ENCODE results near the gene COL18A1.
"Not testable (repeated sequence)": the region's sequence is repeated elsewhere in the genome, so short reads cannot be mapped to it uniquely, and the experiment has no call there.

COL18A1 gene

DNA sequence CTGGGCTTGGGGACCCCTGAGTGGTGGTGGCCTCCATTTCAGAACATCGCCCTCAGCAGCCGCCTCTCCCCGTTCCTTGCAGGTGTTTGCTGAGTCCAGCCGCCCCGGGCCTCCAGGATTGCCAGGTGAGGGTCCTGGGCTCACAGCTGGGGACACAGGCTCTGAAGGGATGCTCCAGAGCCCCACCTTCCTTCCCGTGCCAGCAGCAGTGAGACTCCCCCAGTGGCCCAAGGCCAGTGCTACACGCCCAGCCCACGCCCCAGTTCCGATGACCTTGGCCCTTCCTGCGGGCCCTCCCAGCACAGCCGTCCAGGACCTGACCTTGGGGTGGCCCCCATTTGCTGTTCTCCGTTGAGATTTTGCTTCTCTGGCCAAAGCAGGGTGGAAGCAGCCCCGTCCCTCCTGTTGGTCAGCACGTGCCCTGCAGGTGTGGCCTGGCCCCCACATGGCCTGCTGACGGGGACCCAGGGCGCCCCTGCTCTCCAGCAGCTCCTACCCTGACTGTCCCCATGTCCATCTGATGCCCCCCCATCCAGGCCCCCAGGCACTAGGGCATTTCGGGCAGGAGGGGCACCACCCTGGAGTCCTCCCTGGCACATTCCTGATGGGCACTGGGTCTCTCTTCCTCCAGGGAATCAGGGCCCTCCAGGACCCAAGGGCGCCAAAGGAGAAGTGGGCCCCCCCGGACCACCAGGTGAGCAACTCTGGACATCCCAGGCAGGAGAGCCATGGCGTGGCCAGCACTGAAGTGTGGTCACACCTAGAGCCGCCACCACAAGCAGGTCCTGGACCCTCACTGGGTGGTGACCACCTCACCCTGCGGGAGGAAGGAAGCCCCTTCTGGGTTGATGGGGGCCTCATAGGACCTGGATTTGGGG, 92.2 kb downstream of the COL18A1 start:
- no peak for FAIRE-seq

DNA sequence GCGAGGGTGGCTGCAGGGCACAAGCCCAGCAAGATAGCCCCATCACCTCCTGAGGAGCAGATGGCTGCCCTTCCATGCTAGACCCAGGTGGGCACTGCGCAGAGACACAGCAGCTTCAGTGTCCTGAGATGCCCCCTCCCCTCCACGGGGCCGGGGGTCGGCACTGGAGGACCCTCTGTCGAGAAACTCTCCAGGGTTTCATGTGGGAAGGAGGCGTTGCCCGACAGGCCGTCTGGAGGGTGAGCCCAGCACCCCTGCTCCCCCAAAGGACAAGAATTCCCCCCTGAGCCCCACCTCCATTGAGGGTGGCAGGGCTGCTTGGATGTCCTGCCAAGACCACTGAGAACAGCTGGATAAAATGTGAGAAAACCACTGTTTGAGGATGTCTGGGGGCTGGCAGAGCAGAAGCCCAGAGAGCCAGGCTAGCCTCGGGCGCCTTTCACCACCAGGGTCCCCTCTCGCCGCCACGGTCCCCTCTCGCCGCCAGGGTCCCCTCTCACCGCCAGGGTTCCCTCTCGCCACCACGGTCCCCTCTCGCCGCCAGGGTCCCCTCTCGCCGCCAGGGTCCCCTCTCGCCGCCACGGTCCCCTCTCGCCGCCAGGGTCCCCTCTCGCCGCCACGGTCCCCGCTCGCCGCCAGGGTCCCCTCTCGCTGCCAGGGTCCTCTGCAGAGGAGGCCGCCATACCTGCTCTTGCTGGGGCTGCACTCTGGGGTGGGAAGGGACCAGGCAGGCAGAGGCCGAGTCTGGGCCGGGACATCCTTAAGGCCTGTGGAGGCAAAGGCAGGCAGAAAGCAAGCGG, 93.1 kb downstream of the COL18A1 start:
- FAIRE-seq = no peak

DNA sequence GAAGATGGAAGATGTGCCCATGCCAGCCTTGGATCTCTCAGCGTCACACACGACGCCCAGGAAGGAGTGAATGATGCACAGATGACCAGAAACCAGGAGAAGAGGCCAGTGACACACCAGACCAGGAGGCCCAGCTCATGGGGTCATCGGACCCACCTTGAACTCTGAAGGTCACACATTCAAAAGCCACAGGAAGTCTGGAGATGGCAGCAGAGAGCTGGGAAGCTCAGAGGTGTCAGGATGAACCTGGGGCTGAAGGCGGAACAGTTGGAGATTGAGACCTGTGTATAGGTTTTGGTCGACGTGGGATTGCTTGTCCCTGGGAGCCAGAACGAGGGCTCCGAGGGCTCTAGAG, 93.7 kb downstream of the COL18A1 start:
- no peak for FAIRE-seq

DNA sequence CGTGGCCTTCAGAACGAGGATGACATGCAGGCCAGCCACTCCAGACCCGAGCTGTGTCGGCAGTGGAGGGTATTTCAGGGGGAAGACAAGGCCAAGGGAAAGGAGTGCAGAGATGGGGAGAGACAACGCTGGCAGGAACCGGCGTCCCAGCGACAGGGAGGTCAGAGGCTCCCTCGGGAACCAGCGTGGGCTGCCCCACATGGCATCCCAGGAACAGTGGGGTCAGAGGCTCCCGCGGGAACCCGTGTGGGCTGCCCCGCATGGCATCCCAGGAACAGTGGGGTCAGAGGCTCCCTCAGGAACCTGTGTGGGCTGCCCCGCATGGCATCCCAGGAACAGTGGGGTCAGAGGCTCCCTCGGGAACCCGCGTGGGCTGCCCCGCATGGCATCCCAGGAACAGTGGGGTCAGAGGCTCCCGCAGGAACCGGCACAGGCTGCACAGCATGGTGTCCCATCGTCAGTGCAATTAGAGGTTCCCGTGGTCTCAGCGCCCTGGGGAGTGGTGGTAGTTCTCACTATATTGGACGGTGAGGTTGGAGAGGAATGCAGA, 94.3 kb downstream of the COL18A1 start:
- no peak for FAIRE-seq

DNA sequence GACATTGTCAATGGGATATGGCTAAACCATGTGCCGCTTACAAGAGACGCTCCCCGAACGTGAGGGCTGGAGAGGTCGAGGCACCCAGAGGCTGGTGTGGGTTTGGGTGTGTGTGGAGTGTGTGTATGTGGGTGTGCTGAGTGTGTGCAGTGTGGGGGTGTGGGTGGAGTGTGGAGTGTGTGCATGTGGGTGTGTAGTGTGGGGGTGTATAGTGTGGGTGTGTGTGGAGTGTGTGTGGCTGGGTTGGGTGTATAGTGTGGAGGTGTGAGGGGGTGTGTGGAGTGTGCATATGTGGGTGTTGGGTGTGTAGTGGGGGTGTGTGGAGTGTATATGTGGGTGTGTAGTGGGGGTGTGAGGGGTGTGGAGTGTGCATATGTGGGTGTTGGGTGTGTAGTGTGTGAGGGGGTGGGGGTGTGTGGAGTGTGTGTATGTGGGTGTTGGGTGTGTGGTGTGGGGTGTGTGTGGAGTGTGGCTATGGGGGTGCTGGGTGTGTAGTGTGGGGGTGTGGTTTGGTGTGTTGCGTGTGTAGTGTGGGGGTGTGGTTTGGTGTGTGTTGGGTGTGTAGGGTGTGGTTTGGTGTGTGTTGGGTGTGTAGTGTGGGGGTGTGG, 95.1 kb downstream of the COL18A1 start:
- FAIRE-seq = no peak

DNA sequence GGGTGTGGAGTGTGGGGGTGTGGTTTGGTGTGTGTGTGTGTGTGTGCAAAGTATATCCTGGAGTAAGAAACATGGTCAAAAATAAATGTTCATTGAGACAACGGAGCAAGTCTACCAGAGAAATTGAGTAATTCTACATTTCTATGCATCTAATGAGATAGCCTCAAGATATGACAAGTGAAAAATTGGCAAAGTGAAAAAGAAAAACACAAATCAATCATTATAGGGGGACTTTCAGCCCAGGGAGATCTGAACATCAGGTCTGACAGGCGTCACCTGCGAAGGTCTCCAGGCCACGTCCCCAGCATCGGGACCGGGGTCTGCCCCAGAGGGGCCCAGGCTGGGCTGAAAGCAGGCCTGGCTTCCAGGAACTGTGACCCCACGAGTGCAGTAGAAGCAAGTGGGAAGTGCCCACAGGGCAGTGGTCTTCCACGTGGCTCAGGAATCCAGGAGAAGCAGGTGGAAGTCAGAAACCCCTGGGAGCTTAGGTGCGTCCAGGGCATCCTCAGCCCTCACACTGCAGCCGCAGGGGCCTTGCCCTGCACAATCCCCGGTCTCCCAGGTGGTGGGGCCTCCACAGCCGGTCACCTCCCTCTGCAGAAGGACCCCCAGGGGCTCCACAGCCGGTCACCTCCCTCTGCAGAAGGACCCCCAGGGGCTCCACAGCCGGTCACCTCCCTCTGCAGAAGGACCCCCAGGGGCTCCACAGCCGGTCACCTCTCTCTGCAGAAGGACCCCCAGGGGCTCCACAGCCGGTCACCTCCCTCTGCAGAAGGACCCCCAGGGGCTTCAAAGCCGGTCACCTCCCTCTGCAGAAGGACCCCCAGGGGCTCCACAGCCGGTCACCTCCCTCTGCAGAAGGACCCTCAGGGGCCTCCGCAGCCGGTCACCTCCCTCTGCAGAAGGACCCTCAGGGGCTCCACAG, 96.4 kb downstream of the COL18A1 start:
- FAIRE-seq = not testable (repeated sequence)

DNA sequence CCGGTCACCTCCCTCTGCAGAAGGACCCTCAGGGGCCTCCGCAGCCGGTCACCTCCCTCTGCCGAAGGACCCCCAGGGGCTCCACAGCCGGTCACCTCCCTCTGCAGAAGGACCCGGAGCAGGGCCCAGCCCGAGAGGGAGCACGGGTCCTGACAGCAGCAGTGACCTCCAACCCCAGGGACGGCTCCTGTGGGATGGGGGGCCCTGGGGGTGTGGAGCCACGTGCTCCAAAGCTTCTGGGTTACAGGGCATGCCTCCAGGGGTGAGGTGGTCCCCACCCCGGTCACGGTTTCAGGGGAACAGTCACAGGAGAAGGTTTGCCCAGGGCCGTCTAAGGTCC, 97.0 kb downstream of the COL18A1 start:
- no peak for FAIRE-seq

DNA sequence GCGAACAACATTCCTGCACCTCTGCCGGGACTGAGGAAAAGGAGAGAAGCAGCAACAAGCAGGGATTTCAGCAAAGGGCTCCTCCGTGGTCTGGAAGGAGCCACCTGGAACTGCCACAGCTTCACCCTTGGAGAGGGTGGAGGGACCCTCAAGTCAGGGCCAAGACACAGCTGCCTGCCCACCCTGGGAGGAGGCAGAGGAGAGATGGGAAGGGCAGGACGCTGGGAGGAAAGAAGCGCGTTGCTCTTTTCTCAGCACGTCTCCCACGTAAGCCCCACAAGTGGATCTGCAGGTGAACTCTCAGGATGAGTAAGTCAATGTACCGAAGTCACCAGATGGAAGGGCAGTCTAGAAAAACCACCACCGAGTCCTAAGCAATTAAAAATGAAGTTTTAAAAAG, 97.6 kb downstream of the COL18A1 start:
- FAIRE-seq = no peak

DNA sequence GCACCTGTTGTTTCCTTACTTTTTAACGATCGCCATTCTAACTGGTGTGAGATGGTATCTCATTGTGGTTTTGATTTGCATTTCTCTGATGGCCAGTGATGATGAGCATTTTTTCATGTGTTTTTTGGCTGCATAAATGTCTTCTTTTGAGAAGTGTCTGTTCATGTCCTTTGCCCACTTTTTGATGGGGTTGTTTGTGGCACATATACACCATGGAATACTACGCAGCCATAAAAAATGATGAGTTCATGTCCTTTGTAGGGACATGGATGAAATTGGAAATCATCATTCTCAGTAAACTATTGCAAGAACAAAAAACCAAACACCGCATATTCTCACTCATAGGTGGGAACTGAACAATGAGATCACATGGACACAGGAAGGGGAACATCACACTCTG, 98.3 kb downstream of the COL18A1 start:
- not testable (repeated sequence) for FAIRE-seq

DNA sequence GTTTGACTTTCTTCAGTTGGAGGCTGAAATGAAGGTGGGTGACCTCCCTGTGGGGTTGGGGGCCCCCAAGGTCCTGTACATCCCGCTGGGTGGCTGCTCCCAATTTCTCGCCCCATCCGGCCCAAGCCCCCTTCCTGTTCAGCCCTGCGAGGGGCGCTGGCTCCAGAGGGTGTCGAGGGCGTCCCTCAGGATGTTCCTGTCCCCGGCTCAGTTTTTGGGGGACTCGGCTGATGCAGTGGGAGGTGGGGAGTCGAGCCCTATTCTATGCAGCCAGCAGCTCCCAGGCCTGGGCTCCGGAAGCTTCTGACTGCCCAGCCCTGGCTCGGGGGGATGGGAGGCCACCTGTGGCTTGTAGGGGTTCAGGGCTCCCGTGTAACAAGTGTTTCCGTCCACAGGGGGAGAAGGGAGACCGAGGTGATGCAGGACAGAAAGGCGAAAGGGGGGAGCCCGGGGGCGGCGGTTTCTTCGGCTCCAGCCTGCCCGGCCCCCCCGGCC, 99.1 kb downstream of the COL18A1 start:
- no peak for FAIRE-seq

DNA sequence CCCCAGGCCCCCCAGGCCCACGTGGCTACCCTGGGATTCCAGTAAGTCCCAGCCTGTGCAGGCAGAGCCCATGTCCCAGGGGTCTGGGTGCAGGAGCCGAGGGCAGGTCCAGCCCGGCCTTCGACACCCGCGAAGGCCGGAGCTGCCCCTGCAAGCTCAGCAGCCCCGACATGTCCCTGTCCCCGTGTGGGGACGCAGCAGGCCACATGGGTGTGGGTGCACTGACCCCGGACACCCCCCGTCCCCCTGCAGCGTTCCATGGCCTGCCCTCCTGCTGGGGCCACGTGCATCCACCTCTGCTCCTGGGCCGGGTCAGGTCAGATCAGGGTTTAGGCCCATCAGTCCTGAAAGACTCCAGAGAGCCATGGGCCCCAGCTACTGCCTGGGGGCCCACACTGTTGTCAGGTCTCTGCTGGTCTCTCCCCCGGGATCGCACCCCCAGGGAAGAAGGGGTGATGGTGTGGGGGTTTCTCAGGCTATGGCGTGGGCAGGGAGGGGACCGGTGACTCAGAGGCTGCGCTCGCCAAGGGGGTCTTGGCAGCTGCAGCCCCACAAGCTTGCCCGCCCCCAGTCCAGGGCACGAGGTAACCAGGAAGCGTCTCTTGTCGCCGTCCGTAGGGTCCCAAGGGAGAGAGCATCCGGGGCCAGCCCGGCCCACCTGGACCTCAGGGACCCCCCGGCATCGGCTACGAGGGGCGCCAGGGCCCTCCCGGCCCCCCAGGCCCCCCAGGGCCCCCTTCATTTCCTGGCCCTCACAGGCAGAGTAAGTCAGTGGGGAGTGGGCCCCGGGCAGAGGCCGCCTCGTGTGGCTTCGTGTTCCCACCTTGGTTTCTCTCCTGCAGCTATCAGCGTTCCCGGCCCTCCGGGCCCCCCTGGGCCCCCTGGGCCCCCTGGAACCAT, 99.8 kb downstream of the COL18A1 start:
- no peak for FAIRE-seq

DNA sequence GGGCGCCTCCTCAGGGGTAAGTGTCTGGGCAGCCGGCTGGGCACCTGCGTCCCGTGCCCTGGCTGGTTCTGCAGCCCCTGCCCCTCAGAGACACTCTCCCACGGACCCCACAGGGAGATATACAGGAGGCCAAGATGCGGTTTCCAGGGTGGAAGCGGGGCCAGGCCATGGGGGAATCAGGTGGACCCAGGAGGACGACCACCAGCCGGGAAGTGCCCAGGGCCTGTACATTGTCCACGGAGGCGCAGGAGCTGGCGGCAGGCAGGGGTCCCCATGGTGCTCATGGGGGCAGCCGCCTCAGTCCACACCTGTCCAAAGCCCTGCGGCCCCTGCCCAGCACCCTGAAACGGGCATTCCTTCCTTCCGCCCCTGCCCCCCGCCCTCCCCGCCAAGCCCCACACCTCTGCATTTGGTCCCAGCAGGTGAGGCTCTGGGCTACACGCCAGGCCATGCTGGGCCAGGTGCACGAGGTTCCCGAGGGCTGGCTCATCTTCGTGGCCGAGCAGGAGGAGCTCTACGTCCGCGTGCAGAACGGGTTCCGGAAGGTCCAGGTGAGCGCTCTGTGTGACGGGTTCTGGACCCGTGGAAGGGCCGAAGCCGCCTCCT, 100.6 kb downstream of the COL18A1 start:
- FAIRE-seq = no peak

DNA sequence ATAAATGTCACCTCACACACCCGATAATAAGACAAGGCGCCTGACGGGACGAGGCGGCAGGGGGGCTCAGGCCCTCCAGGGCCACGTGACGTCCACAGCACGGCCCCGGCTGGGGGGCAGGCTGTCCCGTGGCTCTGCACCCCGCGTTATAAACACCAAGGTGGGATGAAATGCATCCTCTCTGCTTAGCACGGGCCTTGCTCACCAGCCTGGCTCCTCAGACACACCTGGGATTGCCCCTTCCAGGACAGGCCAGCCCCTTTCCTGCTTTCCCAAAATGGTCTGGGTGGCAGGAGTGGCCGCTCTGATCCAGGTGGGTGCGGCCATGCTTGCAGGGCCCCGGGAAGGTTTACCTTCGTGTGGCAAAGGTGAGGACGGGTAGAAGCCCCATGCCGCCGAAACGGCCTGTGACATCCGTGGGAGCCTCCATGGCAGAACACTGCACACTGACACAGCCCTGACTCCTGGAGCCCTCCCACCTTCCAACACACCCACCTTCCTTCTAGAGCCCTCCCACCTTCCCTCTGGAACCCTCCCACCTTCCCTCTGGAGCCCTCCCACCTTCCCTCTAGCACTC, 101.4 kb downstream of the COL18A1 start:
- no peak for FAIRE-seq

DNA sequence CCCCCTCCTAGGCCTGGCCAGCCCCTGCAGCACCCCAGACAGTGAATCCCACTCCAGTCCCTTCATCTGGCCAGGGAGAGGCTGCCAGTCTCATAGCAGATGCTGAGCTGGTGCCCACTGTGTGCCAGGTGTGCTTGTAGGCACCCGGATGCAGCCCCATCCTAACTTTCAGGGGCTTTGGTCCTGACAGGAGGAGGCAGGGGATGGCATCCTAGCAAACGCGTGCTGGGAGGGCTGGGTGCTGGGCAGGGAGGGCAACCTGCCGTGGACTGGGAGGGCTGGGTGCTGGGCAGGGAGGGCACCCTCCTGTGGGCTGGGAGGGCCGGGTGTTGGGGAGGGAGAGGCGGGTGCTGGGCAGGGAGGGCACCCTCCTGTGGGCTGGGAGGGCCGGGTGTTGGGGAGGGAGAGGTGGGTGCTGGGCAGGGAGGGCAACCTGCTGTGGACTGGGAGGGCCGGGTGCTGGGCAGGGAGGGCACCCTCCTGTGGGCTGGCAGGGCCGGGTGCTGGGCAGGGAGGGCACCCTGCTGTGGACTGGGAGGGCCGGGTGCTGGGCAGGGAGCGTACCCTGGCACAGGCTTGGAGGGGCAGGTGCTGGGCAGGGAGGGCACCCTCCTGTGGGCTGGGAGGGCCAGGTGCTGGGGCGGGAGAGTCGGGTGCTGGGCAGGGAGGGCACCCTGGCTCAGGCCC, 102.0 kb downstream of the COL18A1 start:
- no peak for FAIRE-seq

DNA sequence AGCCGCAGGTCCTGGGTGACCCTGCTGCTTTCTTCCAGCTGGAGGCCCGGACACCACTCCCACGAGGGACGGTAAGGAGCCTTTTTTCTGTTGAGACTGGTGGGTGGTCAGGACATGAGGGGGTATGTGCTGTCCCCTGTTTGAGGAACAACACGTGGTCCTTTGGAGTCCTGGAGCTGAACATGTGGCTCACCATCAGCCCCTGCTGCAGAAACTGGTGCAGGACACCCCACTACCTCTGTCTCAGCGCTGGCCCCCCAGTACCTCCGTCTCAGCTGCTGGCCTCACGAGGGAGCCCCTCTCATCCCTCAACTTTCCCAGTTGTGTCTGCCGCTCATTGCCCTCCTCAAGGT, 102.5 kb downstream of the COL18A1 start:
- no peak for FAIRE-seq

DNA sequence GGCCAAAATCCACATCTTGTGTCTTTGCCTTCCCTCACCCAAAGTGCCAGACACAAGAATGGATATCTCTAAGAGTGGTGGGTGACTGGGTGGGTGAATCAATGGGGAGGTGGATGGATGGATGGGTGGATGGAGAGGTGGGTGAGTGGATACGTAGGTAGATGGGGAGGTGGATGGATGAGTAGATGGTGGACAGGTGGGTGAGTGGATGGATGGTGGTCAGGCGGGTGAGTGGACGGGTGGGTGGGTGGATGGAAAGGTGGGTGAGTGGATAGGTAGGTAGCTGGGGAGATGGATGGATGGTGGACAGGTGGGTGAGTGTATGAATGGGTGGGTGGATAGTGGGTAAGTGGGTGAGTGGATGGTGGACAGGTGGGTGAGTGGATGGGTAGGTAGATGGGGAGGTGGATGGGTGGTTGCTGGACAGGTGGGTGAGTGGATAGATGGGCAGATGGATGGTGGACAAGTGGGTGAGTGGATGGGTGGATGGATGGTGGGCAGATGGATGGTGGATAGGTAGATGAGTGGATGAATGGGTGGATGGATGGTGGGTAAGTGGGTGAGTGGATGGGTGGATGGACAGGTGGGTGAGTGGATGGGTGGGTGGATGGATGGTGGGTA, 103.0 kb downstream of the COL18A1 start:
- FAIRE-seq = no peak

DNA sequence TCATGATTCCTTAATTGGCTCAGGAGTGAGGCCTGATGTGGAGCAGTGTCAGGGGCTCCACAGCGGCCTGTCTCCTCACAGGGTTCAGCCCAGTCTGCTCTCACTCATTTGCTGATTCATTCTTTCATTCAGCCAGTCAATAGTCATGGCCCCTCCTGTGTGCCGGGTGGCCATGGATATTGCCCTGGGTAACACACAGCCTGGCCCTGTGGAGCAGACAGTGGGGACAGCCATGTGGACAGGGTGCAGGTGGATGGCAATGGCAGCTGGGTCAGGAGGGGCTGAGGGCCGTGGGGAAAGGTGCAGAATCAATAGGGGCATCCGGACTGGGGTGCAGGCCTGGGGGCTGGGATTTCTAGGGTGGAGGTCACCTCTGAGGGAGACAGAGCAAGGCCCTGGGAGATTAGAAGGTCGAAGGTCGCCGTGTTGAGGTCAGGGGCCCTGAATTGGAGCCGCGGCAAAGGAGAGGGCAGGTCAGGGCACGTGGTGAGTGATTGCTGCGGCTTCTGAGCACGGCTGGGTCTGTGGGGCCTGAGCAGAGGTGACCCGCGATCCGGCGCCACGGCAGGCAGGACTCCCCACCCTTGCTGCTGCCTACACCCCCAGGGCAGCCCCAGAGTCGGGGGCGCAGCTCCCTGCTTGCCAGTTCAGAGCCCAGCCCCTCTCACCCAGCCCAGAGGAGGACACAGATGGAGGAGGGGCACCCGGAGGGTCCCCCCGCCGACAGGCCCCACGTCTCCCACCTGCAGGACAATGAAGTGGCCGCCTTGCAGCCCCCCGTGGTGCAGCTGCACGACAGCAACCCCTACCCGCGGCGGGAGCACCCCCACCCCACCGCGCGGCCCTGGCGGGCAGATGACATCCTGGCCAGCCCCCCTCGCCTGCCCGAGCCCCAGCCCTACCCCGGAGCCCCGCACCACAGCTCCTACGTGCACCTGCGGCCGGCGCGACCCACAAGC, 103.9 kb downstream of the COL18A1 start:
- no peak for FAIRE-seq
